Measurements from ENCODE around the gene GOLT1A. TPM values are rescaled to one million over a fixed set of nuclear protein-coding genes. Genes with fewer than 3 reads are reported as not detected.

The GOLT1A gene
- polyA plus RNA-seq, 3 donors, result not detected

- H3K4me3 Mint-ChIP-seq, result no peak overlapping the region
- no peaks in the 10 kb centered on the region for H3K27me3 ChIP-seq (ENCODE audit: control insufficient read depth in 2 of 2, insufficient read depth in 2 of 2, low read length in 2 of 2)
- no peaks in the 10 kb centered on the region for H3K36me3 ChIP-seq (replicated peaks in 1 of 2; ENCODE audit: control insufficient read depth in 1 of 2, insufficient read depth in 2 of 2, low read length in 2 of 2)
- H3K4me1 ChIP-seq (ENCODE audit: control insufficient read depth in 1 of 2, insufficient read depth in 2 of 2, low read length in 2 of 2), result no peaks in the 10 kb centered on the region
- no peaks in the 10 kb centered on the region for H3K79me2 ChIP-seq (ENCODE audit: insufficient read depth, low read length)
- peaks cover 2% of the 10 kb centered on the region for H3K4me1 Mint-ChIP-seq
- no peak for DNase-seq
- H2AFZ ChIP-seq (ENCODE audit: insufficient read depth, low read depth, low read length, poor library complexity, severe bottlenecking), result no peak overlapping the region
- H3K9me3 ChIP-seq (replicated peaks in 1 of 2; ENCODE audit: control insufficient read depth in 1 of 2, insufficient read depth in 1 of 2, low read length in 2 of 2), result no peaks in the 10 kb centered on the region
- peaks cover 0 to 3% (median 0%) of the 10 kb centered on the region in 7 donors for H3K9me3 Mint-ChIP-seq
- H3K27ac ChIP-seq (ENCODE audit: low read depth in 1 of 2, low read length in 2 of 2), result no peak overlapping the region
- TF ChIP-seq CTCF (IDR thresholded peaks at IDR 0.05), result no peak
- H3K27ac Mint-ChIP-seq, result no peak overlapping the region
- peaks cover 0 to 1% of the 10 kb centered on the region in 2 donors for H3K36me3 Mint-ChIP-seq
- no peak overlapping the region for H3K4me3 ChIP-seq (replicated peaks in 1 of 3; ENCODE audit: low read depth in 2 of 3, low read length in 3 of 3)
- H3K27me3 Mint-ChIP-seq (ENCODE audit: low read depth in 3 of 3), result peaks cover 0 to 1% (median 0%) of the 10 kb centered on the region in 3 donors
- intact Hi-C loops (cut with micrococcal nuclease), result no loop called here
- no peaks in the 10 kb centered on the region for H4K20me1 ChIP-seq (ENCODE audit: insufficient read depth, low read length)
- no peak overlapping the region for H3K4me2 ChIP-seq (replicated peaks; ENCODE audit: extremely low read depth, low read length, poor library complexity, severe bottlenecking)
- WGBS (ENCODE audit: insufficient coverage), result 100% methylated on average over 8 of the region's 10 CpGs
- no peak overlapping the region for H3K9ac ChIP-seq (ENCODE audit: insufficient read depth, low read length, poor library complexity, severe bottlenecking)
These were observed 29.1 kb upstream of the GOLT1A start for GRCh38 chr1:204242920-204243319.

- intact Hi-C loops (cut with micrococcal nuclease), result no loop called here
- Histone ChIP-seq H3K79me2 (ENCODE audit: insufficient read depth, low read length) (no peaks in the 10 kb centered on the region), H3K9ac (ENCODE audit: insufficient read depth, low read length, poor library complexity, severe bottlenecking) (no peak overlapping the region), H3K27me3 (ENCODE audit: control insufficient read depth in 2 of 2, insufficient read depth in 2 of 2, low read length in 2 of 2) (no peaks in the 10 kb centered on the region), H3K4me3 (replicated peaks in 1 of 3; ENCODE audit: low read depth in 2 of 3, low read length in 3 of 3) (no peak overlapping the region), H2AFZ (ENCODE audit: insufficient read depth, low read depth, low read length, poor library complexity, severe bottlenecking) (no peak overlapping the region), H3K9me3 (replicated peaks in 1 of 2; ENCODE audit: control insufficient read depth in 1 of 2, insufficient read depth in 1 of 2, low read length in 2 of 2) (no peaks in the 10 kb centered on the region), H3K27ac (ENCODE audit: low read depth in 1 of 2, low read length in 2 of 2) (no peak overlapping the region), H3K4me1 (ENCODE audit: control insufficient read depth in 1 of 2, insufficient read depth in 2 of 2, low read length in 2 of 2) (no peaks in the 10 kb centered on the region), H3K4me2 (replicated peaks; ENCODE audit: extremely low read depth, low read length, poor library complexity, severe bottlenecking) (no peak overlapping the region), H4K20me1 (ENCODE audit: insufficient read depth, low read length) (no peaks in the 10 kb centered on the region), H3K36me3 (replicated peaks in 1 of 2; ENCODE audit: control insufficient read depth in 1 of 2, insufficient read depth in 2 of 2, low read length in 2 of 2) (no peaks in the 10 kb centered on the region)
- 92% methylated on average over 5 of the region's 5 CpGs for WGBS (ENCODE audit: insufficient coverage)
- Mint-ChIP-seq H3K9me3 (peaks cover 0 to 3% (median 0%) of the 10 kb centered on the region in 7 donors), H3K4me1 (peaks cover 2% of the 10 kb centered on the region), H3K4me3 (no peak overlapping the region), H3K27ac (peak overlapping the region in 1 of 7 donors; percentile 4), H3K27me3 (ENCODE audit: low read depth in 3 of 3) (peaks cover 0 to 1% (median 0%) of the 10 kb centered on the region in 3 donors), H3K36me3 (peaks cover 0 to 1% of the 10 kb centered on the region in 2 donors)
- no peak for TF ChIP-seq CTCF (IDR thresholded peaks at IDR 0.05)
- no peak for DNase-seq
These were observed 28.1 kb upstream of the GOLT1A start for GRCh38 chr1:204241914-204242313.
